ENCODE results near the gene CAPZA3. TPM values are rescaled to one million over a fixed set of nuclear protein-coding genes. Genes with fewer than 3 reads are reported as not detected.

The CAPZA3 gene
- total RNA-seq, 1 experiment from 2014 or later: not detected

DNA sequence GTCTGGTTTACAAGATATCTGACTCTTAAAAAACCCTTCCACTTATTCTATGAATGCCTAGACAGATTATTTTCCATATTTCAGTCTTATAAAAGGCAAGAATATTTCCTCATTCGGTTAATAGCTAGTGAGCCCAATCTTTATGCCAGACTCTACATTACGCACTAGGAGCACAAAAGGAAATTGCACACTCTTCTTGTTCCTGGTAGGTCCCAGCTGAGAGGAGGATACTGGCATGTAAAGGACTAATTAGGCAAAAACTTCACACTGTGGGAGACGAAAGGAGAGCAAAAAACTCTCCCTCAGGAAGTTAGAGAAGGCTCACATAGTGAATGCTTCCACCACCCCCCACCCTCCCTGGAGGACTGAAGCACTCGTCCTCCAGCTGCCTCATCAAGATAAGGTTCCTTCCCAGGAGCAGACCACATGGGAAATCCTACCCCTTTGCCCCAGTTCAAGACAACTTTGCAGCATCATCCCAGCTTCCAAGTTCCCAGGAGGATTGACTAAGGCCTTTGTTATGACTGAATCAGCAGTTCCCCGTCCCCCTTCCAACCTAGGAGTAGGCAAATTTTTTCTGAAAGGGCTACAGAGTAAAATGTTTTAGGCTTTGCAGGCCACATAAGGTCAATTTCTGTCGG is 14.5 kb downstream of the CAPZA3 start:
- no peak overlapping the region for H2AFZ ChIP-seq (ENCODE audit: low read length)

More for the DNA sequence above, 14.5 kb downstream of the CAPZA3 start:
- Histone ChIP-seq H3K4me2 (ENCODE audit: insufficient read depth, insufficient read length, low read length) (no peak overlapping the region), H3T11ph (ENCODE audit: low read length) (no peak overlapping the region), H4K91ac (ENCODE audit: insufficient read length, low read depth, low read length) (no peak overlapping the region), H2BK120ac (ENCODE audit: low read depth, low read length, poor library complexity, severe bottlenecking) (no peak overlapping the region), H3K56ac (ENCODE audit: insufficient read length, low read depth, low read length) (no peak overlapping the region), H3K27me3 (ENCODE audit: insufficient read depth, low read length) (no peaks in the 10 kb centered on the region), H3K23me2 (ENCODE audit: insufficient read length, low read depth, low read length, poor library complexity, severe bottlenecking) (no peaks in the 10 kb centered on the region), H2BK12ac (ENCODE audit: insufficient read length, low read depth, low read length) (no peak overlapping the region), H3K27ac (ENCODE audit: insufficient read length, low read depth, low read length) (peak overlapping the region; percentile 12), H3K14ac (ENCODE audit: insufficient read depth, low read length) (no peak overlapping the region; the same call in 1 of the 2 replicates), H2AK5ac (ENCODE audit: insufficient read length, low read length) (no peak overlapping the region), H3K9ac (ENCODE audit: extremely low read depth, insufficient read length, low read length) (no peak overlapping the region), H3K79me2 (ENCODE audit: insufficient read depth, low read length) (no peaks in the 10 kb centered on the region), H2BK5ac (ENCODE audit: insufficient read length, low read length) (no peak overlapping the region), H4K8ac (replicated peaks; ENCODE audit: insufficient read length, low read depth, low read length) (no peak overlapping the region), H2BK15ac (ENCODE audit: low read depth, low read length) (no peak overlapping the region), H3K4ac (ENCODE audit: low read depth, low read length) (no peak overlapping the region), H3K23ac (ENCODE audit: insufficient read length, low read depth, low read length) (no peak overlapping the region), H3K4me1 (ENCODE audit: insufficient read depth, low read length) (peaks cover 6% of the 10 kb centered on the region; the same call in 1 of the 2 replicates), H2BK20ac (ENCODE audit: low read depth, low read length, poor library complexity, severe bottlenecking) (no peak overlapping the region), H3K9me3 (ENCODE audit: control insufficient read depth, low read depth, low read length) (no peaks in the 10 kb centered on the region), H3K79me1 (ENCODE audit: insufficient read depth, low read depth, low read length, poor library complexity, severe bottlenecking) (no peaks in the 10 kb centered on the region), H4K5ac (ENCODE audit: insufficient read length, low read depth, low read length) (no peak overlapping the region), H4K20me1 (ENCODE audit: control insufficient read depth, insufficient read depth, insufficient read length) (no peaks in the 10 kb centered on the region), H3K18ac (ENCODE audit: insufficient read length, low read depth, low read length) (no peak overlapping the region)
- no CpG with 5 or more reads among the region's 6 CpGs for WGBS (ENCODE audit: extremely low coverage, insufficient read length, low lambda C conversion rate)
- TF ChIP-seq, protein P1, sequence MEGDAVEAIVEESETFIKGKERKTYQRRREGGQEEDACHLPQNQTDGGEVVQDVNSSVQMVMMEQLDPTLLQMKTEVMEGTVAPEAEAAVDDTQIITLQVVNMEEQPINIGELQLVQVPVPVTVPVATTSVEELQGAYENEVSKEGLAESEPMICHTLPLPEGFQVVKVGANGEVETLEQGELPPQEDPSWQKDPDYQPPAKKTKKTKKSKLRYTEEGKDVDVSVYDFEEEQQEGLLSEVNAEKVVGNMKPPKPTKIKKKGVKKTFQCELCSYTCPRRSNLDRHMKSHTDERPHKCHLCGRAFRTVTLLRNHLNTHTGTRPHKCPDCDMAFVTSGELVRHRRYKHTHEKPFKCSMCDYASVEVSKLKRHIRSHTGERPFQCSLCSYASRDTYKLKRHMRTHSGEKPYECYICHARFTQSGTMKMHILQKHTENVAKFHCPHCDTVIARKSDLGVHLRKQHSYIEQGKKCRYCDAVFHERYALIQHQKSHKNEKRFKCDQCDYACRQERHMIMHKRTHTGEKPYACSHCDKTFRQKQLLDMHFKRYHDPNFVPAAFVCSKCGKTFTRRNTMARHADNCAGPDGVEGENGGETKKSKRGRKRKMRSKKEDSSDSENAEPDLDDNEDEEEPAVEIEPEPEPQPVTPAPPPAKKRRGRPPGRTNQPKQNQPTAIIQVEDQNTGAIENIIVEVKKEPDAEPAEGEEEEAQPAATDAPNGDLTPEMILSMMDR (conservative IDR thresholded peaks at IDR 0.05): no peak
- Mint-ChIP-seq H3K9me3 (no peaks in the 10 kb centered on the region), H3K27ac (peak overlapping the region; percentile 95 to 99 (median 99)), H3K4me3 (peak overlapping the region; percentile 27 to 66), H3K4me1 (peaks cover 70 to 73% of the 10 kb centered on the region in 2 experiments), H3K36me3 (ENCODE audit: insufficient read depth in 1 of 3, low read depth in 3 of 3) (peaks cover 0 to 4% (median 0%) of the 10 kb centered on the region in 3 experiments; a peak in 1 of 7 replicates), H3K27me3 (ENCODE audit: low read depth) (no peaks in the 10 kb centered on the region)
- peak; percentile 73 for DNase-seq
